ENCODE data around the gene HNRNPA3. TPM values are rescaled to one million over a fixed set of nuclear protein-coding genes. Genes with fewer than 3 reads are reported as not detected.

HNRNPA3 gene
- total and polyA plus RNA-seq, 2 donors (not counting 3 experiments of a cell fraction or from before 2014, with no cell fraction given): 57.5 to 316 TPM

DNA sequence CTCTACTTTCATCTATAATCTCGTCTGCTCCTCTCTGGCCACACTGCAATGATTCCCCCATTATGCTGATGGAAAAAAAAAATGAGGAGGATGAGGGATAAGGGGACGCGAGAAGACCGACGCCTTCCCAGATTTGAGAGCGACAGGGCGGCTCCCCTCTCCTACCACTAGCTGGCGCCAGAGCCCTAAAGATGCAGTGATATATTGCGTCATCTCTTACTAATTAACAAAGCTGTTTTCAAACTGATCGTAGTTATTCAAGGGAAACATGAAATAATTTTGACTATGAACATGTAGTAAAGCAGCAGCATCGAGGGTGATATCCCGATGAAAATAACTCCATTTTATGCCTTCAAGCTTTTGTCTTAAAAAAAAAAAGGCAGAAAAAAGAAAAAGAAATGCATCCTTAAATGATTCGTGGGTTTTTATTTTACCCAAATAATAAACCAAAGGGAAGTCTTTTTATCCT is 48.0 kb upstream of the HNRNPA3 start:
- POLR2A ChIA-PET: interaction anchor here (0.7 to 2.1 kb wide), 4 partner anchors 47 to 474 kb away, joined by 3 to 10 read pairs (median 4); no protein-coding TSS in a partner anchor
- Histone ChIP-seq H3K4me1 (ENCODE audit: control insufficient read depth, extremely low read depth, insufficient read depth, low read length) (peaks cover 51% of the 10 kb centered on the region), H4K20me1 (replicated peaks; ENCODE audit: control insufficient read depth, extremely low read depth, insufficient read depth, low read length) (no peaks in the 10 kb centered on the region), H3K4me3 (replicated peaks in 1 of 3; ENCODE audit: insufficient read depth in 1 of 3, low read depth in 1 of 3, low read length in 3 of 3) (peak overlapping the region in 1 of 3 experiments; percentile 26), H3K4me2 (ENCODE audit: insufficient read depth, low read length) (peak overlapping the region; percentile 59), H3K79me2 (ENCODE audit: control insufficient read depth, insufficient read depth, low read length) (no peaks in the 10 kb centered on the region), H3K27ac (ENCODE audit: insufficient read depth, low read depth, low read length) (peak overlapping the region; percentile 91), H3K9ac (replicated peaks; ENCODE audit: extremely low read depth, insufficient read depth, low read length) (peak overlapping the region; percentile 83), H3K9me3 (replicated peaks; ENCODE audit: control insufficient read depth, insufficient read depth, low read length) (no peaks in the 10 kb centered on the region), H2AFZ (ENCODE audit: low read depth, low read length) (peak overlapping the region; percentile 94), H3K9me1 (replicated peaks; ENCODE audit: control insufficient read depth, extremely low read depth, insufficient read depth, low read length) (no peaks in the 10 kb centered on the region), H3K27me3 (ENCODE audit: control insufficient read depth in 2 of 2, insufficient read depth in 2 of 2, low read length in 2 of 2) (no peaks in the 10 kb centered on the region), H3K36me3 (ENCODE audit: control insufficient read depth in 2 of 2, extremely low read depth in 1 of 2, insufficient read depth in 2 of 2, low read length in 2 of 2) (no peaks in the 10 kb centered on the region)
- TF ChIP-seq MYC (IDR thresholded peaks at IDR 0.05; ENCODE audit: low read depth, low read length): no peak
- TF ChIP-seq, protein P1, sequence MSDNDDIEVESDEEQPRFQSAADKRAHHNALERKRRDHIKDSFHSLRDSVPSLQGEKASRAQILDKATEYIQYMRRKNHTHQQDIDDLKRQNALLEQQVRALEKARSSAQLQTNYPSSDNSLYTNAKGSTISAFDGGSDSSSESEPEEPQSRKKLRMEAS (IDR thresholded peaks at IDR 0.05; ENCODE audit: insufficient read depth, insufficient read length): no peak
- TF ChIP-seq, protein P2, sequence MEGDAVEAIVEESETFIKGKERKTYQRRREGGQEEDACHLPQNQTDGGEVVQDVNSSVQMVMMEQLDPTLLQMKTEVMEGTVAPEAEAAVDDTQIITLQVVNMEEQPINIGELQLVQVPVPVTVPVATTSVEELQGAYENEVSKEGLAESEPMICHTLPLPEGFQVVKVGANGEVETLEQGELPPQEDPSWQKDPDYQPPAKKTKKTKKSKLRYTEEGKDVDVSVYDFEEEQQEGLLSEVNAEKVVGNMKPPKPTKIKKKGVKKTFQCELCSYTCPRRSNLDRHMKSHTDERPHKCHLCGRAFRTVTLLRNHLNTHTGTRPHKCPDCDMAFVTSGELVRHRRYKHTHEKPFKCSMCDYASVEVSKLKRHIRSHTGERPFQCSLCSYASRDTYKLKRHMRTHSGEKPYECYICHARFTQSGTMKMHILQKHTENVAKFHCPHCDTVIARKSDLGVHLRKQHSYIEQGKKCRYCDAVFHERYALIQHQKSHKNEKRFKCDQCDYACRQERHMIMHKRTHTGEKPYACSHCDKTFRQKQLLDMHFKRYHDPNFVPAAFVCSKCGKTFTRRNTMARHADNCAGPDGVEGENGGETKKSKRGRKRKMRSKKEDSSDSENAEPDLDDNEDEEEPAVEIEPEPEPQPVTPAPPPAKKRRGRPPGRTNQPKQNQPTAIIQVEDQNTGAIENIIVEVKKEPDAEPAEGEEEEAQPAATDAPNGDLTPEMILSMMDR (IDR thresholded peaks at IDR 0.05; ENCODE audit: extremely low read depth in 1 of 2, insufficient read depth in 1 of 2, low read depth in 1 of 2, low read length in 2 of 2): peak; percentile 99 to 100
- peak; percentile 22 for TF ChIP-seq POLR2AphosphoS5 (IDR thresholded peaks at IDR 0.05; ENCODE audit: insufficient read depth, low read depth, low read length)
- no peak for TF ChIP-seq GATA2 (IDR thresholded peaks at IDR 0.05; ENCODE audit: insufficient read depth, insufficient read length, low read depth, low read length)
- peak; percentile 79 for TF ChIP-seq JUN (IDR thresholded peaks at IDR 0.05; ENCODE audit: borderline replicate concordance, insufficient read depth, insufficient read length, low read depth)
- peak; percentile 20 for TF ChIP-seq FOS (IDR thresholded peaks at IDR 0.05; ENCODE audit: borderline replicate concordance, insufficient read depth, low read length)
- TF ChIP-seq EZH2 (IDR thresholded peaks at IDR 0.05; ENCODE audit: borderline replicate concordance, low read depth, low read length, severe bottlenecking): no peak
- TF ChIP-seq POLR2A (IDR thresholded peaks at IDR 0.05; ENCODE audit: low read depth, low read length): no peak
- FAIRE-seq (peak; percentile 67), DNase-seq (ENCODE audit: low read depth, low spot score) (peak; percentile 92)
- dilution Hi-C loops (cut with MboI; ENCODE audit: extremely low pct_ligation_motif_present, low sequenced_read_pairs) (loop anchor here (10.0 kb wide), 2 partner anchors 90 to 230 kb away; partner anchors contain the start of gene AGPS), intact Hi-C loops (cut with micrococcal nuclease) (loop anchor here (1.0 to 10.0 kb wide), 12 partner anchors 88 to 599 kb away; a partner anchor contains a TSS)
- BruUV-seq (replicated peaks): no TSS peak
- CTCF ChIA-PET: interaction anchor here (0.6 to 5.9 kb wide), 82 partner anchors 9 to 1044 kb away, joined by 3 to 166 read pairs (median 6); partner anchors contain the start of genes AGPS, HNRNPA3 and NFE2L2

Data from endothelial cell of umbilical vein (primary cell).